ENCODE measurements around the gene KIF23.

KIF23 gene

GRCh38 chr15:69414701-69415167, 585 bp downstream of the KIF23 start:
- DNase-seq (ENCODE audit: extremely low spot score), result peak; percentile 61
- POLR2A ChIA-PET, result interaction anchor here (0.6 to 2.3 kb wide), 11 partner anchors 10 to 355 kb away, joined by 3 to 28 read pairs (median 3); partner anchors contain the start of gene RPLP1
- TF ChIP-seq PKNOX1 (IDR thresholded peaks at IDR 0.05) (no peak), LEF1 (IDR thresholded peaks at IDR 0.05; ENCODE audit: borderline replicate concordance) (no peak), SP1 (IDR thresholded peaks at IDR 0.05) (no peak), NFRKB (IDR thresholded peaks at IDR 0.05) (no peak), HDGF (IDR thresholded peaks at IDR 0.05; ENCODE audit: borderline replicate concordance) (no peak), CTBP1 (IDR thresholded peaks at IDR 0.05; ENCODE audit: borderline replicate concordance) (no peak), TARDBP (IDR thresholded peaks at IDR 0.05) (no peak), FOXM1 (IDR thresholded peaks at IDR 0.05; ENCODE audit: borderline replicate concordance) (no peak), BHLHE40 (IDR thresholded peaks at IDR 0.05; ENCODE audit: borderline replicate concordance) (no peak), ZNF384 (IDR thresholded peaks at IDR 0.05) (no peak), ARNT (IDR thresholded peaks at IDR 0.05) (no peak), ELF4 (IDR thresholded peaks at IDR 0.05) (no peak), L3MBTL2 (conservative IDR thresholded peaks at IDR 0.05) (no peak), FOXA1 (IDR thresholded peaks at IDR 0.05) (no peak), FOXK2 (IDR thresholded peaks at IDR 0.05) (no peak), SUZ12 (IDR thresholded peaks at IDR 0.05) (no peak)
- CTCF ChIA-PET, result interaction anchor here (0.6 to 1.6 kb wide), 2 partner anchors 34 to 48 kb away, joined by 3 to 5 read pairs; no protein-coding TSS in a partner anchor

- no peak for DNase-seq (ENCODE audit: extremely low spot score)
- ChIA-PET CTCF (interaction anchor here (1.6 kb wide), 1 partner anchor 47 kb away, joined by 3 read pairs; no protein-coding TSS in a partner anchor), POLR2A (interaction anchor here (0.6 to 2.3 kb wide), 6 partner anchors 35 to 356 kb away, joined by 3 to 28 read pairs (median 4); partner anchors contain the start of gene RPLP1)
- TF ChIP-seq SUZ12 (IDR thresholded peaks at IDR 0.05), result no peak
- TF ChIP-seq TARDBP (IDR thresholded peaks at IDR 0.05), result no peak
- TF ChIP-seq FOXK2 (IDR thresholded peaks at IDR 0.05), result no peak
- no peak for TF ChIP-seq CTBP1 (IDR thresholded peaks at IDR 0.05; ENCODE audit: borderline replicate concordance)
- no peak for TF ChIP-seq ARNT (IDR thresholded peaks at IDR 0.05)
- TF ChIP-seq HDGF (IDR thresholded peaks at IDR 0.05; ENCODE audit: borderline replicate concordance), result no peak
- no peak for TF ChIP-seq PKNOX1 (IDR thresholded peaks at IDR 0.05)
- no peak for TF ChIP-seq FOXM1 (IDR thresholded peaks at IDR 0.05; ENCODE audit: borderline replicate concordance)
- no peak for TF ChIP-seq L3MBTL2 (conservative IDR thresholded peaks at IDR 0.05)
- TF ChIP-seq SP1 (IDR thresholded peaks at IDR 0.05), result no peak
- no peak for TF ChIP-seq ZNF384 (IDR thresholded peaks at IDR 0.05)
- TF ChIP-seq FOXA1 (IDR thresholded peaks at IDR 0.05), result no peak
These were observed 1.2 kb downstream of the KIF23 start for GRCh38 chr15:69415381-69415780.

- ChIA-PET POLR2A (interaction anchor here (1.0 to 1.7 kb wide), 2 partner anchors 34 to 128 kb away, joined by 3 to 7 read pairs; partner anchors contain the start of gene RPLP1), CTCF (no interaction called here)
- no peak for TF ChIP-seq FOXA1 (IDR thresholded peaks at IDR 0.05)
- no peak for TF ChIP-seq LEF1 (IDR thresholded peaks at IDR 0.05; ENCODE audit: borderline replicate concordance)
- no peak for TF ChIP-seq ELF4 (IDR thresholded peaks at IDR 0.05)
- no peak for TF ChIP-seq TARDBP (IDR thresholded peaks at IDR 0.05)
- TF ChIP-seq FOXM1 (IDR thresholded peaks at IDR 0.05; ENCODE audit: borderline replicate concordance), result no peak
- TF ChIP-seq CTBP1 (IDR thresholded peaks at IDR 0.05; ENCODE audit: borderline replicate concordance), result no peak
- no peak for TF ChIP-seq SP1 (IDR thresholded peaks at IDR 0.05)
- no peak for TF ChIP-seq SUZ12 (IDR thresholded peaks at IDR 0.05)
- TF ChIP-seq ZNF384 (IDR thresholded peaks at IDR 0.05), result no peak
- no peak for DNase-seq (ENCODE audit: extremely low spot score)
These were observed 3.4 kb downstream of the KIF23 start for GRCh38 chr15:69417581-69417980.

- POLR2A ChIA-PET, result no interaction called here
- CTCF ChIA-PET, result no interaction called here
- no peak for DNase-seq (ENCODE audit: extremely low spot score)
- TF ChIP-seq BHLHE40 (IDR thresholded peaks at IDR 0.05; ENCODE audit: borderline replicate concordance), result no peak
- no peak for TF ChIP-seq ARNT (IDR thresholded peaks at IDR 0.05)
- TF ChIP-seq L3MBTL2 (conservative IDR thresholded peaks at IDR 0.05), result no peak
- no peak for TF ChIP-seq FOXM1 (IDR thresholded peaks at IDR 0.05; ENCODE audit: borderline replicate concordance)
- no peak for TF ChIP-seq PKNOX1 (IDR thresholded peaks at IDR 0.05)
- TF ChIP-seq NFRKB (IDR thresholded peaks at IDR 0.05), result no peak
- no peak for TF ChIP-seq SP1 (IDR thresholded peaks at IDR 0.05)
- no peak for TF ChIP-seq HDGF (IDR thresholded peaks at IDR 0.05; ENCODE audit: borderline replicate concordance)
- TF ChIP-seq FOXK2 (IDR thresholded peaks at IDR 0.05), result no peak
- no peak for TF ChIP-seq CTBP1 (IDR thresholded peaks at IDR 0.05; ENCODE audit: borderline replicate concordance)
- TF ChIP-seq FOXA1 (IDR thresholded peaks at IDR 0.05), result no peak
- no peak for TF ChIP-seq ELF4 (IDR thresholded peaks at IDR 0.05)
- no peak for TF ChIP-seq TARDBP (IDR thresholded peaks at IDR 0.05)
- no peak for TF ChIP-seq LEF1 (IDR thresholded peaks at IDR 0.05; ENCODE audit: borderline replicate concordance)
These were observed 7.3 kb downstream of the KIF23 start for GRCh38 chr15:69421498-69421897.

GRCh38 chr15:69422336-69422895, 8.3 kb downstream of the KIF23 start:
- TF ChIP-seq ELF4 (IDR thresholded peaks at IDR 0.05) (no peak), BHLHE40 (IDR thresholded peaks at IDR 0.05; ENCODE audit: borderline replicate concordance) (no peak), FOXK2 (IDR thresholded peaks at IDR 0.05) (no peak), HDGF (IDR thresholded peaks at IDR 0.05; ENCODE audit: borderline replicate concordance) (no peak), PKNOX1 (IDR thresholded peaks at IDR 0.05) (no peak), TARDBP (IDR thresholded peaks at IDR 0.05) (no peak), FOXM1 (IDR thresholded peaks at IDR 0.05; ENCODE audit: borderline replicate concordance) (no peak), SP1 (IDR thresholded peaks at IDR 0.05) (no peak)
- no peak for DNase-seq (ENCODE audit: extremely low spot score)
- CTCF ChIA-PET, result interaction anchor here (0.6 kb wide), 1 partner anchor 67 kb away, joined by 3 read pairs; no protein-coding TSS in a partner anchor
- POLR2A ChIA-PET, result no interaction called here
